Measurements from ENCODE around the gene POU6F2. TPM values are rescaled to one million over a fixed set of nuclear protein-coding genes. Genes with fewer than 3 reads are reported as not detected.

The POU6F2 gene
- total and polyA plus RNA-seq, 2 experiments from 2014 or later: not detected

GRCh38 chr7:39172137-39172536, 194.4 kb downstream of the POU6F2 start:
- no peaks in the 10 kb centered on the region for H3K9me3 ChIP-seq (ENCODE audit: low read depth)
- H3K27ac ChIP-seq: no peak overlapping the region
- 90% methylated on average over 1 of the region's 1 CpG for WGBS, 2 experiments (ENCODE audit: low coverage in 1 of 2, low lambda C conversion rate in 2 of 2, missing lambda C conversion rate in 2 of 2)
- in situ Hi-C loops (cut with MboI): no loop called here
- TF ChIP-seq EZH2phosphoT487 (IDR thresholded peaks at IDR 0.05; ENCODE audit: insufficient read depth, low read depth) (no peak), EZH2 (IDR thresholded peaks at IDR 0.05; ENCODE audit: insufficient read depth, poor library complexity, severe bottlenecking) (no peak)
- H3K4me3 ChIP-seq: no peak overlapping the region
- H2AFZ ChIP-seq: no peak overlapping the region
- H3K27me3 ChIP-seq (replicated peaks; ENCODE audit: insufficient read depth): no peaks in the 10 kb centered on the region
- no peaks in the 10 kb centered on the region for H3F3A ChIP-seq (ENCODE audit: insufficient read depth)
- no peaks in the 10 kb centered on the region for H3K79me2 ChIP-seq (ENCODE audit: insufficient read depth)
- no peaks in the 10 kb centered on the region for H4K20me1 ChIP-seq (ENCODE audit: insufficient read depth)
- H3K36me3 ChIP-seq (ENCODE audit: low read depth): no peaks in the 10 kb centered on the region
- H3K4me1 ChIP-seq (ENCODE audit: insufficient read depth): no peaks in the 10 kb centered on the region
- no peak overlapping the region for H3K9ac ChIP-seq
- no peak overlapping the region for H3K4me2 ChIP-seq (ENCODE audit: unreplicated experiment)
- no peak for DNase-seq
- H3K9me2 ChIP-seq (ENCODE audit: insufficient read depth): no peaks in the 10 kb centered on the region

DNA sequence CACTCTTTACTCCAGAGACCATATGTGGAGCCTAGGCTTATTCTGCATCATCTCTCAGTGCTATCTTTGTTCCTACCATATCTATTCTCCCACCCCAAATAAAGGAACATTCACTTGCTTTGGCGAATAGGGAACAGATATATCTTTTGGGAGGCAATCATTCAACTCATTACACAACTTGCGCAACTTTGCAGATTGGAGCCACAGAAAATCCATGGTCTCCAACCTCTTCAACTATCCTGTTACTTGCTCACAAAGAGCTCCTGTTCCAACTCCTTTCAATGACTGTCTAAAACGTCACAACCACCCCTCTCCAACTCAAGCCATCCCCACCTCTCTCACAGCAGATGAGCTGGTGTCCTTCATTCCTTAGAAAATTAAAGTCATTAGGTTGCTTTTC, 203.7 kb downstream of the POU6F2 start:
- Histone ChIP-seq H3K9ac (no peak overlapping the region), H3K9me3 (ENCODE audit: low read depth) (no peaks in the 10 kb centered on the region), H3K36me3 (ENCODE audit: low read depth) (no peaks in the 10 kb centered on the region), H2AFZ (no peak overlapping the region), H4K20me1 (ENCODE audit: insufficient read depth) (no peaks in the 10 kb centered on the region), H3K9me2 (ENCODE audit: insufficient read depth) (no peaks in the 10 kb centered on the region), H3K4me1 (ENCODE audit: insufficient read depth) (no peaks in the 10 kb centered on the region), H3F3A (ENCODE audit: insufficient read depth) (no peaks in the 10 kb centered on the region), H3K4me3 (no peak overlapping the region), H3K79me2 (ENCODE audit: insufficient read depth) (no peaks in the 10 kb centered on the region), H3K4me2 (ENCODE audit: unreplicated experiment) (no peak overlapping the region), H3K27ac (no peak overlapping the region), H3K27me3 (replicated peaks; ENCODE audit: insufficient read depth) (no peaks in the 10 kb centered on the region)
- 38 to 42% methylated on average over 3 of the region's 3 CpGs for WGBS, 2 experiments (ENCODE audit: low coverage in 1 of 2, low lambda C conversion rate in 2 of 2, missing lambda C conversion rate in 2 of 2)
- in situ Hi-C loops (cut with MboI): no loop called here
- DNase-seq: no peak
- TF ChIP-seq EZH2phosphoT487 (IDR thresholded peaks at IDR 0.05; ENCODE audit: insufficient read depth, low read depth): no peak
- no peak for TF ChIP-seq EZH2 (IDR thresholded peaks at IDR 0.05; ENCODE audit: insufficient read depth, poor library complexity, severe bottlenecking)

DNA sequence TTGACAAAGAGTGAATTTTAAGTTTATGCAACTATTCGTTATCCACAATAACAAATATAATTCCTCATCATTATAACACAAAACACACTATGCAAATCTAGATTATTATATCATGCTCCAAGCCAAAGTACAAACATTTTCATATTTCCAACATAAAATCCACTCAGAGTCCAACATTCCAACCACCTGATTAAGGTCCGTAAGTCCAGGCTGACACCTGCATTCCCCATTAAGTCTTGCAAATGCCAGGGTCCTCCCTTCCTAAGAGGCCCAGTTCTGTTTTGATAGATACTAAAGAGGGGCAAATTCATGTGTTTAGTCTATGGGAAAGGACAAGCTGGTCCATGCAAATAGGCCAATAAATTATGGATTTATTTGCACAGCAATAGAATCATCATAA, 206.1 kb downstream of the POU6F2 start:
- H3K27ac ChIP-seq: no peak overlapping the region
- no peak overlapping the region for H3K4me3 ChIP-seq
- no peak overlapping the region for H2AFZ ChIP-seq
- DNase-seq: no peak
- no peaks in the 10 kb centered on the region for H3F3A ChIP-seq (ENCODE audit: insufficient read depth)
- in situ Hi-C loops (cut with MboI): no loop called here
- H3K9me2 ChIP-seq (ENCODE audit: insufficient read depth): no peaks in the 10 kb centered on the region
- H3K27me3 ChIP-seq (replicated peaks; ENCODE audit: insufficient read depth): no peaks in the 10 kb centered on the region
- H3K79me2 ChIP-seq (ENCODE audit: insufficient read depth): no peaks in the 10 kb centered on the region
- TF ChIP-seq EZH2 (IDR thresholded peaks at IDR 0.05; ENCODE audit: insufficient read depth, poor library complexity, severe bottlenecking): no peak
- WGBS, 2 experiments (ENCODE audit: low coverage in 1 of 2, low lambda C conversion rate in 2 of 2, missing lambda C conversion rate in 2 of 2): 31 to 34% methylated on average over 2 of the region's 2 CpGs
- no peaks in the 10 kb centered on the region for H3K9me3 ChIP-seq (ENCODE audit: low read depth)
- H3K9ac ChIP-seq: no peak overlapping the region
- H4K20me1 ChIP-seq (ENCODE audit: insufficient read depth): no peaks in the 10 kb centered on the region
- no peak overlapping the region for H3K4me2 ChIP-seq (ENCODE audit: unreplicated experiment)
- H3K36me3 ChIP-seq (ENCODE audit: low read depth): no peaks in the 10 kb centered on the region
- no peaks in the 10 kb centered on the region for H3K4me1 ChIP-seq (ENCODE audit: insufficient read depth)

- no peak overlapping the region for H3K27ac ChIP-seq
- no peak overlapping the region for H3K9ac ChIP-seq
- no peaks in the 10 kb centered on the region for H3K79me2 ChIP-seq (ENCODE audit: insufficient read depth)
- no peaks in the 10 kb centered on the region for H3K4me1 ChIP-seq (ENCODE audit: insufficient read depth)
- no peaks in the 10 kb centered on the region for H3F3A ChIP-seq (ENCODE audit: insufficient read depth)
- WGBS, 2 experiments (ENCODE audit: low coverage in 1 of 2, low lambda C conversion rate in 2 of 2, missing lambda C conversion rate in 2 of 2): 16 to 23% methylated on average over 3 of the region's 3 CpGs
- no peak for TF ChIP-seq EZH2 (IDR thresholded peaks at IDR 0.05; ENCODE audit: insufficient read depth, poor library complexity, severe bottlenecking)
- TF ChIP-seq EZH2phosphoT487 (IDR thresholded peaks at IDR 0.05; ENCODE audit: insufficient read depth, low read depth): no peak
- in situ Hi-C loops (cut with MboI): no loop called here
- H3K4me3 ChIP-seq: no peak overlapping the region
- H2AFZ ChIP-seq: no peak overlapping the region
- H3K27me3 ChIP-seq (replicated peaks; ENCODE audit: insufficient read depth): no peaks in the 10 kb centered on the region
- DNase-seq: no peak
- no peak overlapping the region for H3K4me2 ChIP-seq (ENCODE audit: unreplicated experiment)
- no peaks in the 10 kb centered on the region for H3K9me3 ChIP-seq (ENCODE audit: low read depth)
- no peaks in the 10 kb centered on the region for H3K9me2 ChIP-seq (ENCODE audit: insufficient read depth)
- H4K20me1 ChIP-seq (ENCODE audit: insufficient read depth): no peaks in the 10 kb centered on the region
- no peaks in the 10 kb centered on the region for H3K36me3 ChIP-seq (ENCODE audit: low read depth)
Observed at GRCh38 chr7:39184391-39184790, 206.7 kb downstream of the POU6F2 start.

GRCh38 chr7:39186131-39186530, 208.4 kb downstream of the POU6F2 start:
- Histone ChIP-seq H3K36me3 (ENCODE audit: low read depth) (no peaks in the 10 kb centered on the region), H3K27ac (no peak overlapping the region), H3F3A (ENCODE audit: insufficient read depth) (no peaks in the 10 kb centered on the region), H3K4me1 (ENCODE audit: insufficient read depth) (no peaks in the 10 kb centered on the region), H3K4me2 (ENCODE audit: unreplicated experiment) (no peak overlapping the region), H3K9me3 (ENCODE audit: low read depth) (no peaks in the 10 kb centered on the region), H2AFZ (no peak overlapping the region), H4K20me1 (ENCODE audit: insufficient read depth) (no peaks in the 10 kb centered on the region), H3K9ac (no peak overlapping the region), H3K9me2 (ENCODE audit: insufficient read depth) (no peaks in the 10 kb centered on the region), H3K27me3 (replicated peaks; ENCODE audit: insufficient read depth) (no peaks in the 10 kb centered on the region), H3K4me3 (no peak overlapping the region), H3K79me2 (ENCODE audit: insufficient read depth) (no peaks in the 10 kb centered on the region)
- no peak for TF ChIP-seq EZH2 (IDR thresholded peaks at IDR 0.05; ENCODE audit: insufficient read depth, poor library complexity, severe bottlenecking)
- TF ChIP-seq EZH2phosphoT487 (IDR thresholded peaks at IDR 0.05; ENCODE audit: insufficient read depth, low read depth): no peak
- WGBS, 2 experiments (ENCODE audit: low coverage in 1 of 2, low lambda C conversion rate in 2 of 2, missing lambda C conversion rate in 2 of 2): 21 to 36% methylated on average over 2 of the region's 2 CpGs
- DNase-seq: no peak
- in situ Hi-C loops (cut with MboI): no loop called here
